Common myeloid progenitor, CD34-positive (primary cell): Measurements from ENCODE around the gene GPR18.
A peak's percentile ranks its signal among the peaks of the same experiment; 100 is the strongest.

Experiments
- CTCF ChIA-PET: fragments of 350-600 bp; sonication (Branson Sonifier 250); formaldehyde crosslinking; loops from one replicate; lab custom pipeline; 2021; ENCODE audit warnings: antibody characterized with exemption; lab: Charles Lee
- POLR2A ChIA-PET: fragments of 350-600 bp; sonication (Branson Sonifier 250); formaldehyde crosslinking; loops from one replicate; lab custom pipeline; 2021; ENCODE audit warnings: antibody characterized with exemption; lab: Charles Lee
- DNase-seq, 3 donors: peaks; one replicate each; pipeline versions ENCODE4 v3.0.0 to v3.0.0-alpha.2; 2013
- H3K27ac ChIP-seq, 2 experiments: 1 replicate in 1 of 2; 2 replicates in 1 of 2; pipeline ENCODE4 v1.7.0; 2013; ENCODE audit warnings: inconsistent platforms in 2 of 2, low read length in 2 of 2, mild to moderate bottlenecking in 2 of 2, low read depth in 1 of 2, moderate library complexity in 1 of 2; ENCODE audit not compliant: severe bottlenecking in 2 of 2, insufficient read depth in 1 of 2, poor library complexity in 1 of 2
- H3K27me3 ChIP-seq, 5 experiments: replicated peaks in 2 of 5; 1 replicate in 3 of 5; 2 replicates in 2 of 5; pipeline versions ENCODE4 v1.6.1 to v1.7.0; 2013; ENCODE audit warnings: low read length in 4 of 5, mild to moderate bottlenecking in 2 of 5, moderate library complexity in 2 of 5, inconsistent platforms in 1 of 5; ENCODE audit not compliant: insufficient read depth in 5 of 5, control insufficient read depth in 4 of 5
- H3K36me3 ChIP-seq, 4 experiments: 1 replicate in 2 of 4; 2 replicates in 2 of 4; pipeline versions ENCODE4 v1.6.1 to v1.7.0; 2013; ENCODE audit warnings: low read length in 3 of 4, control low read depth in 1 of 4, mild to moderate bottlenecking in 1 of 4; ENCODE audit not compliant: control insufficient read depth in 4 of 4, insufficient read depth in 4 of 4
- H3K4me1 ChIP-seq, 4 experiments: 1 replicate in 3 of 4; 2 replicates in 1 of 4; pipeline versions ENCODE4 v1.6.1 to v1.7.1; 2013; ENCODE audit warnings: low read length in 3 of 4, mild to moderate bottlenecking in 3 of 4, control low read depth in 1 of 4, inconsistent platforms in 1 of 4, moderate library complexity in 1 of 4; ENCODE audit not compliant: control insufficient read depth in 4 of 4, insufficient read depth in 4 of 4; ENCODE audit errors: control extremely low read depth in 1 of 4
- H3K4me3 ChIP-seq, 7 experiments: 1 replicate in 4 of 7; 2 replicates in 3 of 7; pipeline versions ENCODE4 v1.5.1 to v1.7.0; 2013; ENCODE audit warnings: mild to moderate bottlenecking in 7 of 7, low read length in 6 of 7, moderate library complexity in 6 of 7, inconsistent platforms in 2 of 7, low read depth in 2 of 7, control low read depth in 1 of 7; ENCODE audit not compliant: insufficient read depth in 4 of 7, control insufficient read depth in 1 of 7; ENCODE audit errors: extremely low read depth in 1 of 7
- H3K9me3 ChIP-seq, 5 experiments: 1 replicate in 4 of 5; 2 replicates in 1 of 5; pipeline versions ENCODE4 v1.6.1 to v1.7.1; 2013; ENCODE audit warnings: low read length in 4 of 5, mild to moderate bottlenecking in 2 of 5, inconsistent platforms in 1 of 5, low read depth in 1 of 5, moderate library complexity in 1 of 5; ENCODE audit not compliant: control insufficient read depth in 4 of 5, insufficient read depth in 2 of 5; ENCODE audit errors: control extremely low read depth in 1 of 5
- WGBS: methylation state at CpG from one replicate; pipeline ENCODE4 v1.1.5; 2013; ENCODE audit not compliant: insufficient coverage; 5-methylcytosine and 5-hydroxymethylcytosine counted together

The GPR18 gene

GRCh38 chr13:99206873-99207272 lies 51.3 kb downstream of the GPR18 start:
- no peaks in the 10 kb centered on the region for H3K9me3 ChIP-seq
- no peak for DNase-seq
- H3K27me3 ChIP-seq = no peaks in the 10 kb centered on the region
- H3K27ac ChIP-seq = no peak overlapping the region
- 93% methylated on average over 3 of the region's 5 CpGs for WGBS
- H3K4me3 ChIP-seq = no peak overlapping the region
- peaks cover 16 to 28% (median 20%) of the 10 kb centered on the region in 4 experiments for H3K4me1 ChIP-seq
- H3K36me3 ChIP-seq = peaks cover 7 to 38% (median 10%) of the 10 kb centered on the region in 4 experiments
- ChIA-PET CTCF (interaction anchor here (0.6 to 15.0 kb wide), 5 partner anchors 9 to 551 kb away, joined by 3 to 181 read pairs (median 4); no protein-coding TSS in a partner anchor), POLR2A (no interaction called here)

- Histone ChIP-seq H3K4me3 (no peak overlapping the region), H3K4me1 (peaks cover 16 to 30% (median 24%) of the 10 kb centered on the region in 4 experiments), H3K27ac (no peak overlapping the region), H3K36me3 (peaks cover 5 to 32% (median 10%) of the 10 kb centered on the region in 4 experiments), H3K27me3 (no peaks in the 10 kb centered on the region), H3K9me3 (no peaks in the 10 kb centered on the region)
- ChIA-PET CTCF (interaction anchor here (0.6 to 15.0 kb wide), 8 partner anchors 9 to 550 kb away, joined by 3 to 181 read pairs (median 4); no protein-coding TSS in a partner anchor), POLR2A (no interaction called here)
- 98% methylated on average over 8 of the region's 8 CpGs for WGBS
- no peak for DNase-seq
Observed at GRCh38 chr13:99206226-99206625, 52.0 kb downstream of the GPR18 start.

GRCh38 chr13:99205621-99206220 lies 52.5 kb downstream of the GPR18 start:
- Histone ChIP-seq H3K27ac (peak overlapping the region in 1 of 2 experiments; percentile 6), H3K36me3 (peaks cover 5 to 30% (median 10%) of the 10 kb centered on the region in 4 experiments), H3K4me3 (no peak overlapping the region), H3K27me3 (no peaks in the 10 kb centered on the region), H3K9me3 (no peaks in the 10 kb centered on the region), H3K4me1 (peaks cover 16 to 30% (median 24%) of the 10 kb centered on the region in 4 experiments)
- WGBS = 99% methylated on average over 12 of the region's 22 CpGs
- POLR2A ChIA-PET = no interaction called here
- CTCF ChIA-PET = interaction anchor here (1.0 to 15.0 kb wide), 6 partner anchors 13 to 62 kb away, joined by 3 to 181 read pairs (median 4); no protein-coding TSS in a partner anchor
- DNase-seq = no peak
